K562 (cell line): ENCODE measurements around the gene CPPED1. TPM values are rescaled to one million over a fixed set of nuclear protein-coding genes. Genes with fewer than 3 reads are reported as not detected.

ENCODE experiments used
- ATF1 ChIP-seq, 2 experiments: fragments of 450-650 bp in 1 of 2; IDR thresholded peaks; 2 replicates each; pipeline ENCODE4 v1.6.1; 2016; ENCODE audit warnings: missing compliant biosample characterization in 1 of 2, missing genetic modification characterization in 1 of 2
- CEBPZ ChIP-seq: fragments of 150-350 bp; IDR thresholded peaks from 2 replicates; pipeline ENCODE4 v1.6.1; 2014; ENCODE audit warnings: low read depth, mild to moderate bottlenecking, low read length, borderline replicate concordance
- CSDE1 ChIP-seq, 2 experiments: fragments of 450-650 bp; IDR thresholded peaks; 2 replicates each; pipeline ENCODE4 v1.6.1; 2016; ENCODE audit warnings: mild to moderate bottlenecking in 1 of 2
- DNMT1 ChIP-seq: fragments of 450-650 bp; IDR thresholded peaks from 2 replicates; pipeline ENCODE4 v1.6.1; 2016; ENCODE audit warnings: antibody characterized with exemption, mild to moderate bottlenecking
- ETS1 ChIP-seq: conservative IDR thresholded peaks from 2 replicates; pipeline ENCODE4 v1.6.1; 2011; ENCODE audit warnings: low read depth, mild to moderate bottlenecking, low read length; ENCODE audit not compliant: control insufficient read depth
- EWSR1 ChIP-seq: fragments of 450-650 bp; IDR thresholded peaks from 2 replicates; pipeline ENCODE4 v1.6.1; 2018; ENCODE audit warnings: borderline replicate concordance, mild to moderate bottlenecking, low read depth, moderate library complexity; ENCODE audit not compliant: partially characterized antibody
- GABPA ChIP-seq: fragments of 200-800 bp; sonication (Bioruptor generic); conservative IDR thresholded peaks from 2 replicates; pipeline ENCODE4 v1.6.1; 2016; ENCODE audit warnings: low read depth, missing genetic modification characterization, missing compliant biosample characterization
- GABPB1 ChIP-seq: sonication (generic); formaldehyde crosslinking; IDR thresholded peaks from 2 replicates; pipeline ENCODE4 v1.8.0; 2022; ENCODE audit warnings: mild to moderate bottlenecking, missing genetic modification reagents
- HMBOX1 ChIP-seq: sonication (generic); IDR thresholded peaks from 2 replicates; pipeline ENCODE4 v1.6.1; 2016
- KDM1A ChIP-seq, 2 experiments: fragments of 450-650 bp; IDR thresholded peaks; 2 replicates each; pipeline ENCODE4 v1.6.1; 2016; ENCODE audit warnings: mild to moderate bottlenecking in 2 of 2
- L3MBTL2 ChIP-seq: fragments of 450-650 bp; IDR thresholded peaks from 2 replicates; pipeline ENCODE4 v1.6.1; 2016; ENCODE audit warnings: mild to moderate bottlenecking, moderate library complexity
- MYNN ChIP-seq, 2 experiments: sonication (generic); formaldehyde crosslinking in 1 of 2; IDR thresholded peaks; 2 replicates each; pipeline versions ENCODE4 v1.5.0 to v1.6.1; 2016 to 2020; ENCODE audit warnings: antibody characterized with exemption in 1 of 2, missing genetic modification reagents in 1 of 2
- NR2C1 ChIP-seq, 2 experiments: fragments of 450-650 bp; IDR thresholded peaks; 2 replicates each; pipeline ENCODE4 v1.6.1; 2017; ENCODE audit warnings: mild to moderate bottlenecking in 2 of 2, antibody characterized with exemption in 1 of 2, inconsistent platforms in 1 of 2, missing compliant biosample characterization in 1 of 2, missing genetic modification characterization in 1 of 2
- PTRF ChIP-seq: fragments of 450-650 bp; IDR thresholded peaks from 2 replicates; pipeline ENCODE4 v1.6.1; 2016; ENCODE audit warnings: mild to moderate bottlenecking, missing genetic modification characterization, missing compliant biosample characterization
- RBM15 ChIP-seq: fragments of 200-400 bp; formaldehyde crosslinking; IDR thresholded peaks from 2 replicates; pipeline ENCODE4 v1.6.1; 2018; ENCODE audit warnings: mild to moderate bottlenecking, low read length, moderate library complexity; ENCODE audit not compliant: insufficient read depth
- ZBTB9 ChIP-seq: fragments of 450-650 bp; formaldehyde crosslinking; IDR thresholded peaks from 2 replicates; pipeline ENCODE4 v1.4.0; 2020; ENCODE audit warnings: mild to moderate bottlenecking, moderate library complexity
- ZNF224 ChIP-seq: sonication (generic); formaldehyde crosslinking; IDR thresholded peaks from 2 replicates; pipeline ENCODE4 v1.8.0; 2022; ENCODE audit warnings: mild to moderate bottlenecking, missing genetic modification reagents
- ZNF778 ChIP-seq: fragments of 450-650 bp; formaldehyde crosslinking; IDR thresholded peaks from 2 replicates; pipeline ENCODE4 v1.4.0; 2020; ENCODE audit warnings: mild to moderate bottlenecking, moderate library complexity
- polyA plus RNA-seq, 8 experiments: library from polyadenylated mRNA; depleted of rRNA in 4 of 8; stranded (reverse) in 5 of 8; unstranded in 3 of 8; fragments of >200 nt; fragmentation: Nextera tagmentation in 2 of 8; fragmentation: Illumina TruSeq in 1 of 8; extraction: Ambion mirVana in 2 of 8; extraction: Trizol in 1 of 8; gene quantifications; 2 replicates each; pipeline versions ENCODE4 v1.2.1 to v1.2.3, GENCODE V29; 2011 to 2014; ENCODE audit warnings: inconsistent platforms in 1 of 8, missing spikeins in 1 of 8
- total RNA-seq, 7 experiments: library from RNA; depleted of rRNA in 6 of 7; stranded (reverse); fragments of >200 nt in 6 of 7; fragmentation: Illumina TruSeq in 2 of 7; extraction: Trizol in 2 of 7; gene quantifications; 2 replicates each; pipeline versions ENCODE4 v1.2.1 to v1.2.3, GENCODE V29; 2011 to 2021; ENCODE audit warnings: low replicate concordance in 1 of 7

Gene CPPED1
- total and polyA plus RNA-seq, 9 of the 15 experiments (the other 6 are each of a cell fraction or from before 2014, with no cell fraction given), result 7.5 to 25.7 (median 16.9) TPM

GRCh38 chr16:12661656-12662172 is 142.0 kb downstream of the CPPED1 start (continued):
- TF ChIP-seq HMBOX1, result no peak
- TF ChIP-seq NR2C1 (IDR thresholded peaks at IDR 0.05), result peak; percentile 63; the same call in 1 of the 2 replicates
- peak; percentile 73 for TF ChIP-seq NR2C1 (tag; IDR thresholded peaks at IDR 0.05)
- no peak for TF ChIP-seq CEBPZ
- no peak for TF ChIP-seq KDM1A (IDR thresholded peaks at IDR 0.05)
- no peak for TF ChIP-seq ZNF778
- TF ChIP-seq RBM15, result no peak
- no peak for TF ChIP-seq PTRF (tag)
- TF ChIP-seq GABPA (tag), result no peak
- TF ChIP-seq CSDE1 (IDR thresholded peaks at IDR 0.05), result no peak
- no peak for TF ChIP-seq DNMT1
- TF ChIP-seq ZBTB9 (CRISPR knock-in tag), result no peak
- no peak for TF ChIP-seq ATF1 (CRISPR knock-in tag; IDR thresholded peaks at IDR 0.05)
- no peak for TF ChIP-seq ATF1 (tag; IDR thresholded peaks at IDR 0.05)
- TF ChIP-seq ETS1, result no peak
- TF ChIP-seq GABPB1 (CRISPR knock-in tag), result peak; percentile 64
- TF ChIP-seq ZNF224 (CRISPR knock-in tag), result 0 out of 2 replicates have a peak, but pooled peaks have one; percentile 40
- no peak for TF ChIP-seq L3MBTL2
- TF ChIP-seq MYNN (IDR thresholded peaks at IDR 0.05), result no peak
- TF ChIP-seq MYNN (CRISPR knock-in tag; IDR thresholded peaks at IDR 0.05), result 0 out of 2 replicates have a peak, but pooled peaks have one; percentile 46
- TF ChIP-seq EWSR1, result no peak
